ENCODE data around the gene PRAMEF15.
"Not testable (repeated sequence)": the region's sequence is repeated elsewhere in the genome, so short reads cannot be mapped to it uniquely, and the experiment has no call there.

PRAMEF15 gene

GRCh38 chr1:13315281-13315680 lies at the start of gene PRAMEF15:
PRAMEF15 (plus strand) TSS chr1:13315581; CDS start chr1:13318408, 2,827 bp downstream.
- not testable (repeated sequence) for DNase-seq (ENCODE audit: low read depth, low spot score)

GRCh38 chr1:13277016-13277415 lies 38.4 kb upstream of the PRAMEF15 start:
- DNase-seq (ENCODE audit: low read depth, low spot score), result not testable (repeated sequence)

DNA sequence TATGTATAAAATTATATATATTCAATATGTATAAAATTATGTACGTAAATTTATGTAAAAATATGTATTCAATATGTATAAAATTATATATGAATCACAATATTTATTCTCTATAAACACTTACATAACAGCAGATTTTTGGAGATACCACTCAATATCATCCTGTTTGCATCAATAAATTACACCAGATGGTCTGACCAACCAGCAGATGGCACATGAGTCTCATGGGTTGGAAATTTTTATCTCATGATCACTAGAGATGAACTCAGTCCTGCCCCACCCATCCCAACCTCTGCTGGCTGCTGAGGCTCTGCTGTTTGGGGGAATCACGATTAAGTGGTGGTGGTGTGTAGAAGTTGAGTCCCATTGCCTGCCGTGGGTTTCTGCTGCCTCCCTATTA lies 35.8 kb upstream of the PRAMEF15 start:
- DNase-seq (ENCODE audit: low read depth, low spot score), result not testable (repeated sequence)

DNA sequence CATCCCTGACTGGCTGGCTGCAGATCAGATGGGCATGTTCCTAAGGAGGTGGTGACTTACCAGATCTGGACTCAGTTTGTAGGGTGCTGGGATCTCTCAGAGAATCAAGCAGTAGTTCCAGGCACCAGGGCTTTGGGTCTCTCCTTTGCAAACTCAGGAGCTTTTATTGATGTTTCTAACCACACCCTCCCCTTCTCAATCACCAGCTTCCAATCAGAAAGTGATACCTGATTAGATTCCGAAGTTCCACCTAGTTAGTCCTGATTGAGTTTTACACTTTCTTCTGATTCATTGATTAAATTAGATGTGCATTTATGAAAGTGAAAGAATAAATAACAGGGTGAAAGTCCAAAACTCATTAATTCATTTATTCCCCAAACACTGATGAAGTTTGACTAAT lies 30.3 kb upstream of the PRAMEF15 start, which contains the start of gene PRAMEF8:
TSS of gene PRAMEF8 (minus strand) at position 101 of the 400 bp plus-strand sequence. CDS start 1,046 bp downstream, outside the sequence.
- DNase-seq (ENCODE audit: low read depth, low spot score), result not testable (repeated sequence)

GRCh38 chr1:13289030-13289429 lies 26.4 kb upstream of the PRAMEF15 start:
- DNase-seq (ENCODE audit: low read depth, low spot score), result not testable (repeated sequence)

DNA sequence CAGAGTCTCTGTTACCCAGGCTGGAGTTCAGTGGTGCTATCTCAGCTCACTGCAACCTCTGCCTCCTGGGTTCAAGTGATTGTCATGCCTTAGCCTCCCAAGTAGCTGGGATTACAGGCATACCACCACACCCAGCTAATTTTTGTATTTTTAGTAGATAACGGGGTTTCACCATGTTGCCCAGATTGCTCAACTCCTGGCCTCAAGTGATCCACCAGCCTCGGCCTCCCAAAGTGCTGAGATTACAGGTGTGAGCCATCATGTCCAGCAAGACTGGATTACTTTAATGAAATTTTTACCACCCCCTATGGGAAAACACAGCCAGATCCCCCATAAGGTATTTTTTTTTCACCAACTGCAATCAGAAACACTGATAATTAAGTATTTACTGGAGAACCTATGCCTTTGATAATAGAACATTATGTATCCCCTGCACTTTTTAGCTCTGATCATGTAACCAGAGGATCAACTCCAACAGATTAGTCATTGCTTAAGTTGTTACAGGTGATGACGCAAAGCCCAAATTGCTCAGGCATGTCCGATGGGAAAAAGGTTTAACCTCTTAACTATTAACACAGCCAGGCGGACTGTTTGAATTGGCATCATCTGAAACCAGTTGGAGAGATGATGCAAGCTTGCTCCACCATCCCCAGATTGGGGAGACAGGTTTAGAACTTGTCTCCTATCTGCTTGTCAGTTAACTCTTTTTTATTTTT lies 18.0 kb upstream of the PRAMEF15 start:
- not testable (repeated sequence) for DNase-seq (ENCODE audit: low read depth, low spot score)

DNA sequence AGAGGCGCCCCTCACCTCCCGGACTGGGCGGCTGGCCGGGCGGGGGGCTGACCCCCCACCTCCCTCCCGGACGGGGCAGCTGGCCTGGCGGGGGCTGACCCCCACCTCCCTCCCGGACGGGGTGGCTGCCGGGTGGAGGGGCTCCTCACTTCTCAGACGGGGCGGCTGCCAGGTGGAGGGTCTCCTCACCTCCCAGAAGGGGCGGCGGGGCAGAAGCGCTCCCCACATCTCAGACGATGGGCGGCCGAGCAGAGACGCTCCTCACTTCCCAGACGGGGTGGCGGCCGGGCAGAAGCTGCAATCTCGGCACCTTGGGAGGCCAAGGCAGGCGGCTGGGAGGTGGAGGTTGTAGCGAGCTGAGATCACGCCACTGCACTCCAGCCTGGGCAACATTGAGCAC lies 16.7 kb upstream of the PRAMEF15 start:
- not testable (repeated sequence) for DNase-seq (ENCODE audit: low read depth, low spot score)

- DNase-seq (ENCODE audit: low read depth, low spot score), result not testable (repeated sequence)
These were observed 13.2 kb upstream of the PRAMEF15 start for GRCh38 chr1:13302197-13302596.

GRCh38 chr1:13303239-13303638 lies 12.1 kb upstream of the PRAMEF15 start, which contains the start of gene PRAMEF33:
PRAMEF33 (plus strand) TSS chr1:13303539; CDS start chr1:13305955, 2,416 bp downstream.
- not testable (repeated sequence) for DNase-seq (ENCODE audit: low read depth, low spot score)

GRCh38 chr1:13342496-13342895 lies 27.1 kb downstream of the PRAMEF15 start:
- not testable (repeated sequence) for DNase-seq (ENCODE audit: low read depth, low spot score)

DNA sequence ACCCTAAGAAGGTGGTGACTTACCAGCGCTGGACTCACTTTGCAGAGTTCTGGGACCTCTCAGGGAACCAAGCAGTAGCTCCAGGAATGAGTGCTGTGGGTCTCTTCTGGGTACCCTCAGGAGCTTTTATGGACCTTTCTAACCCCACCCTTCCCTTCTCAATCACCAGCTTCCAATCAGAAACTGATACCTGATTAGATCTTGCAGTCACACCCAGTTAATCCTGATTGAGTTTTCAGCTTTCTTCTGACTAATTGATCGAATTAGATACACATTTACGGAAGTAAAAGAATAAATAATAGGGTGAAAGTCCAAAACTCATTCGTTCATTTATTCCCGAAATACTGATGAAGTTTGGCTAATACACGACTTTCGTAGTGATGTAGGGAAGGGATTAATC lies 31.7 kb downstream of the PRAMEF15 start, which contains the start of gene PRAMEF14:
TSS of gene PRAMEF14 (minus strand) at position 101 of the 400 bp plus-strand sequence. CDS start 1,820 bp downstream, outside the sequence.
- not testable (repeated sequence) for DNase-seq (ENCODE audit: low read depth, low spot score)

GRCh38 chr1:13353476-13353875 lies 38.1 kb downstream of the PRAMEF15 start:
- DNase-seq (ENCODE audit: low read depth, low spot score), result not testable (repeated sequence)

DNA sequence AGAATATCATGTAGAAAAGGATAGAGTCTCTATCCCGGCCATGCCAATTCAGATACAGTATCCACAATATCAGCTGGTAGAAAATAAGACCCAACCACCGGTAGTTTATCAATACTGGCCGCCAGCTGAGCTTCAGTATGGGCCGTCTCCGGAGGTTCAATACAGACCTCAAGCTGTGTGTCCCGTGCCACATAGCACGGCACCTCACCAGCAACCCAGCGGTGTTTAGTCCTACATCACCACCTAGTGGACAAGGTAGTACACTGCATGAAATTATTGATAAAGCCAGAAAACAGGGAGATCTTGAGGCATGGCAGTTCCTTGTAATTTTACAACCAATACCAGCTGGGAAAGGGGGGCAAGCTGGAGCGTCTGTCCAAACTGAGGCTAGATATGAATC lies 39.1 kb downstream of the PRAMEF15 start:
- not testable (repeated sequence) for DNase-seq (ENCODE audit: low read depth, low spot score)

- peak; percentile 41 for DNase-seq (ENCODE audit: low read depth, low spot score)
These were observed 41.4 kb downstream of the PRAMEF15 start for GRCh38 chr1:13356774-13357173.

- DNase-seq (ENCODE audit: low read depth, low spot score), result not testable (repeated sequence)
These were observed 47.0 kb downstream of the PRAMEF15 start for GRCh38 chr1:13362364-13362763.

- DNase-seq (ENCODE audit: low read depth, low spot score), result not testable (repeated sequence)
These were observed 49.5 kb downstream of the PRAMEF15 start for GRCh38 chr1:13364928-13365327.

- DNase-seq (ENCODE audit: low read depth, low spot score), result not testable (repeated sequence)
These were observed 51.2 kb downstream of the PRAMEF15 start for GRCh38 chr1:13366536-13366935.

GRCh38 chr1:13368544-13368943 lies 53.2 kb downstream of the PRAMEF15 start:
- peak; percentile 63 for DNase-seq (ENCODE audit: low read depth, low spot score)
